HepG2 (cell line): ENCODE measurements around the gene SEMA3C. TPM values are rescaled to one million over a fixed set of nuclear protein-coding genes. Genes with fewer than 3 reads are reported as not detected.

ENCODE experiments used
- GFI1 ChIP-seq: sonication (generic); formaldehyde crosslinking; IDR thresholded peaks from 2 replicates; pipeline ENCODE4 v1.5.0; 2020; ENCODE audit warnings: missing genetic modification reagents, mild to moderate bottlenecking, borderline replicate concordance
- KDM6A ChIP-seq: IDR thresholded peaks from 2 replicates; pipeline ENCODE4 v1.6.1; 2016; ENCODE audit warnings: low read depth
- NFIC ChIP-seq: IDR thresholded peaks from 2 replicates; pipeline ENCODE4 v1.6.1; 2012; ENCODE audit warnings: mild to moderate bottlenecking, low read length, inconsistent platforms
- NR2F6 ChIP-seq, 2 experiments: IDR thresholded peaks; 2 replicates each; pipeline ENCODE4 v1.6.1; 2016; ENCODE audit warnings: antibody characterized with exemption in 1 of 2, mild to moderate bottlenecking in 1 of 2
- ZNF230 ChIP-seq: sonication (generic); formaldehyde crosslinking; IDR thresholded peaks from 2 replicates; pipeline ENCODE4 v1.4.0; 2020; ENCODE audit warnings: mild to moderate bottlenecking, missing genetic modification reagents
- ZNF256 ChIP-seq: sonication (generic); formaldehyde crosslinking; conservative IDR thresholded peaks from 2 replicates; pipeline ENCODE4 v1.4.0; 2020; ENCODE audit warnings: missing genetic modification reagents
- ZNF460 ChIP-seq: sonication (generic); formaldehyde crosslinking; IDR thresholded peaks from 2 replicates; pipeline ENCODE4 v1.5.1; 2020; ENCODE audit warnings: missing genetic modification reagents, mild to moderate bottlenecking, borderline replicate concordance
- ZNF552 ChIP-seq: sonication (generic); formaldehyde crosslinking; IDR thresholded peaks from 2 replicates; pipeline ENCODE4 v1.9.0; 2022; ENCODE audit warnings: missing genetic modification reagents, mild to moderate bottlenecking, borderline replicate concordance
- ZNF629 ChIP-seq: sonication (generic); formaldehyde crosslinking; conservative IDR thresholded peaks from 2 replicates; pipeline ENCODE4 v1.5.0; 2020; ENCODE audit warnings: missing genetic modification reagents
- ZNF816 ChIP-seq: sonication (generic); formaldehyde crosslinking; IDR thresholded peaks from 2 replicates; pipeline ENCODE4 v1.8.0; 2022; ENCODE audit warnings: missing genetic modification reagents, mild to moderate bottlenecking, borderline replicate concordance
- polyA plus RNA-seq, 8 experiments: library from polyadenylated mRNA; depleted of rRNA in 3 of 8; stranded (reverse) in 7 of 8; unstranded in 1 of 8; fragments of >200 nt; fragmentation: Illumina TruSeq in 4 of 8; extraction: Trizol in 4 of 8; gene quantifications; 2 replicates each; pipeline versions ENCODE4 v1.2.1 to v1.2.3, GENCODE V29; 2011 to 2016; ENCODE audit warnings: low read depth in 4 of 8, missing spikeins in 1 of 8, mixed read lengths in 1 of 8; ENCODE audit not compliant: insufficient read depth in 1 of 8
- total RNA-seq, 5 experiments: library from RNA; depleted of rRNA; stranded (reverse); fragments of >200 nt; fragmentation: Illumina TruSeq; extraction: Trizol; gene quantifications; 2 replicates each; pipeline ENCODE4 v1.2.3, GENCODE V29; 2016; ENCODE audit warnings: low read depth in 1 of 5
- TF ChIP-seq, protein P1 (sequence below), 2 experiments: IDR thresholded peaks; 2 replicates each; pipeline ENCODE4 v1.6.1; 2011 to 2012; ENCODE audit warnings: low read length in 2 of 2, borderline replicate concordance in 1 of 2, low read depth in 1 of 2, mild to moderate bottlenecking in 1 of 2, moderate library complexity in 1 of 2
- TF ChIP-seq, protein P2 (sequence below): sonication (generic); formaldehyde crosslinking; IDR thresholded peaks from 2 replicates; pipeline ENCODE4 v1.5.1; 2020; ENCODE audit warnings: missing genetic modification reagents, mild to moderate bottlenecking, borderline replicate concordance
- TF ChIP-seq, protein P3 (sequence below): sonication (generic); formaldehyde crosslinking; IDR thresholded peaks from 2 replicates; pipeline ENCODE4 v1.8.0; 2022; ENCODE audit warnings: mild to moderate bottlenecking, missing genetic modification reagents, moderate library complexity
- TF ChIP-seq, protein P4 (sequence below): sonication (generic); formaldehyde crosslinking; IDR thresholded peaks from 2 replicates; pipeline ENCODE4 v1.5.1; 2020; ENCODE audit warnings: mild to moderate bottlenecking, missing genetic modification reagents, borderline replicate concordance
- TF ChIP-seq, protein P5 (sequence below): IDR thresholded peaks from 2 replicates; pipeline ENCODE4 v1.6.1; 2016; ENCODE audit warnings: missing compliant biosample characterization, missing genetic modification reagents, borderline replicate concordance

The SEMA3C gene
- total and polyA plus RNA-seq, 2 of the 13 experiments (the other 11 are each of a cell fraction or from before 2014, with no cell fraction given): 0.05 to 0.13 TPM

DNA sequence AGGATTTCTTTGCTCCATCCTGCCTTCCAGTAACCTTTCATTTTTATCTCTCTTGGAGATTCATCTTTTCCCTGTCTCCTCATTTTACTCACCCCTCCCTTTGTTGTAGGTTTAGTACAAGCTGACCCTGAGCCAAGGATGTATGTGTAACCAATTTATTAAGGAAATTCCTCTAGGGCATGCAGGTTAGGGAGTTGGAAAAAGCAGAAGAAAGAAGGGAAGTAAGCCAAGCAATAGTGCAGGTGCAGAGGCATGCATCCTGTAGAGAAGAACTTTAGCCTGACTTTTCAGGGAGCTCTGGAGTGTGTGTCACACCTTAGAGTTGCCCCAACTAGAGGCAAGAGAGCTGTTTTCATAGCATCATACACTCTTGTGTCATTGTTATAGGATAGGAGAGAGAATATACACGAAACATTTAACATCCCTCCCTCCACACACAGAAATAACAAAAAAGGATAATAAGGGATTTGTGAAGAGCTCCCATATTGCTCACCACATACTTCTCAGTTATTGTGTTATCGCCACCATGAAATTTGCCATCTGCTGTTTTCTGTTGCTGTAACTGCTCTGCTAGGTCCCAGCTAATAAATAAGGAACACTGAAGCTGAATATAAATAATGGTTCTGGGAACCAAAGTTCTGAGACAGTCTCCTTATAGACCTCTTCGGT is 21.8 kb upstream of the SEMA3C start (continued):
- TF ChIP-seq, protein P1, sequence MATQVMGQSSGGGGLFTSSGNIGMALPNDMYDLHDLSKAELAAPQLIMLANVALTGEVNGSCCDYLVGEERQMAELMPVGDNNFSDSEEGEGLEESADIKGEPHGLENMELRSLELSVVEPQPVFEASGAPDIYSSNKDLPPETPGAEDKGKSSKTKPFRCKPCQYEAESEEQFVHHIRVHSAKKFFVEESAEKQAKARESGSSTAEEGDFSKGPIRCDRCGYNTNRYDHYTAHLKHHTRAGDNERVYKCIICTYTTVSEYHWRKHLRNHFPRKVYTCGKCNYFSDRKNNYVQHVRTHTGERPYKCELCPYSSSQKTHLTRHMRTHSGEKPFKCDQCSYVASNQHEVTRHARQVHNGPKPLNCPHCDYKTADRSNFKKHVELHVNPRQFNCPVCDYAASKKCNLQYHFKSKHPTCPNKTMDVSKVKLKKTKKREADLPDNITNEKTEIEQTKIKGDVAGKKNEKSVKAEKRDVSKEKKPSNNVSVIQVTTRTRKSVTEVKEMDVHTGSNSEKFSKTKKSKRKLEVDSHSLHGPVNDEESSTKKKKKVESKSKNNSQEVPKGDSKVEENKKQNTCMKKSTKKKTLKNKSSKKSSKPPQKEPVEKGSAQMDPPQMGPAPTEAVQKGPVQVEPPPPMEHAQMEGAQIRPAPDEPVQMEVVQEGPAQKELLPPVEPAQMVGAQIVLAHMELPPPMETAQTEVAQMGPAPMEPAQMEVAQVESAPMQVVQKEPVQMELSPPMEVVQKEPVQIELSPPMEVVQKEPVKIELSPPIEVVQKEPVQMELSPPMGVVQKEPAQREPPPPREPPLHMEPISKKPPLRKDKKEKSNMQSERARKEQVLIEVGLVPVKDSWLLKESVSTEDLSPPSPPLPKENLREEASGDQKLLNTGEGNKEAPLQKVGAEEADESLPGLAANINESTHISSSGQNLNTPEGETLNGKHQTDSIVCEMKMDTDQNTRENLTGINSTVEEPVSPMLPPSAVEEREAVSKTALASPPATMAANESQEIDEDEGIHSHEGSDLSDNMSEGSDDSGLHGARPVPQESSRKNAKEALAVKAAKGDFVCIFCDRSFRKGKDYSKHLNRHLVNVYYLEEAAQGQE (IDR thresholded peaks at IDR 0.05; ENCODE audit: borderline replicate concordance in 1 of 2, low read depth in 1 of 2, low read length in 2 of 2): no peak
- TF ChIP-seq ZNF230: no peak
- no peak for TF ChIP-seq NR2F6 (IDR thresholded peaks at IDR 0.05)
- TF ChIP-seq NR2F6 (CRISPR knock-in tag; IDR thresholded peaks at IDR 0.05): no peak
- TF ChIP-seq NFIC: no peak
- no peak for TF ChIP-seq ZNF256 (CRISPR knock-in tag)
- TF ChIP-seq GFI1 (CRISPR knock-in tag): no peak
- TF ChIP-seq, protein P2, sequence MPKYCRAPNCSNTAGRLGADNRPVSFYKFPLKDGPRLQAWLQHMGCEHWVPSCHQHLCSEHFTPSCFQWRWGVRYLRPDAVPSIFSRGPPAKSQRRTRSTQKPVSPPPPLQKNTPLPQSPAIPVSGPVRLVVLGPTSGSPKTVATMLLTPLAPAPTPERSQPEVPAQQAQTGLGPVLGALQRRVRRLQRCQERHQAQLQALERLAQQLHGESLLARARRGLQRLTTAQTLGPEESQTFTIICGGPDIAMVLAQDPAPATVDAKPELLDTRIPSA: no peak
- TF ChIP-seq, protein P3, sequence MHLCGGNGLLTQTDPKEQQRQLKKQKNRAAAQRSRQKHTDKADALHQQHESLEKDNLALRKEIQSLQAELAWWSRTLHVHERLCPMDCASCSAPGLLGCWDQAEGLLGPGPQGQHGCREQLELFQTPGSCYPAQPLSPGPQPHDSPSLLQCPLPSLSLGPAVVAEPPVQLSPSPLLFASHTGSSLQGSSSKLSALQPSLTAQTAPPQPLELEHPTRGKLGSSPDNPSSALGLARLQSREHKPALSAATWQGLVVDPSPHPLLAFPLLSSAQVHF (CRISPR knock-in tag): no peak
- no peak for TF ChIP-seq KDM6A (CRISPR knock-in tag)
- TF ChIP-seq, protein P4, sequence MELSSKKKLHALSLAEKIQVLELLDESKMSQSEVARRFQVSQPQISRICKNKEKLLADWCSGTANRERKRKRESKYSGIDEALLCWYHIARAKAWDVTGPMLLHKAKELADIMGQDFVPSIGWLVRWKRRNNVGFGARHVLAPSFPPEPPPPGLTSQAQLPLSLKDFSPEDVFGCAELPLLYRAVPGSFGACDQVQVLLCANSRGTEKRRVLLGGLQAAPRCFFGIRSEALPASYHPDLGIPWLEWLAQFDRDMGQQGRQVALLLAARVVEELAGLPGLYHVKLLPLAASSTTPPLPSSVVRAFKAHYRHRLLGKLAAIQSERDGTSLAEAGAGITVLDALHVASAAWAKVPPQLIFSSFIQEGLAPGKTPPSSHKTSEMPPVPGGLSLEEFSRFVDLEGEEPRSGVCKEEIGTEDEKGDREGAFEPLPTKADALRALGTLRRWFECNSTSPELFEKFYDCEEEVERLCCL (CRISPR knock-in tag): no peak
- no peak for TF ChIP-seq ZNF629 (CRISPR knock-in tag)
- TF ChIP-seq, protein P5, sequence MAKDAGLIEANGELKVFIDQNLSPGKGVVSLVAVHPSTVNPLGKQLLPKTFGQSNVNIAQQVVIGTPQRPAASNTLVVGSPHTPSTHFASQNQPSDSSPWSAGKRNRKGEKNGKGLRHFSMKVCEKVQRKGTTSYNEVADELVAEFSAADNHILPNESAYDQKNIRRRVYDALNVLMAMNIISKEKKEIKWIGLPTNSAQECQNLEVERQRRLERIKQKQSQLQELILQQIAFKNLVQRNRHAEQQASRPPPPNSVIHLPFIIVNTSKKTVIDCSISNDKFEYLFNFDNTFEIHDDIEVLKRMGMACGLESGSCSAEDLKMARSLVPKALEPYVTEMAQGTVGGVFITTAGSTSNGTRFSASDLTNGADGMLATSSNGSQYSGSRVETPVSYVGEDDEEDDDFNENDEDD (CRISPR knock-in tag): no peak
- TF ChIP-seq ZNF552 (CRISPR knock-in tag): no peak
- TF ChIP-seq ZNF460 (CRISPR knock-in tag): no peak
- TF ChIP-seq ZNF816 (CRISPR knock-in tag): no peak
